Smooth muscle cell (in vitro differentiated cells): ENCODE data around the gene TMPRSS2. TPM values are rescaled to one million over a fixed set of nuclear protein-coding genes. Genes with fewer than 3 reads are reported as not detected.

Experiments
- DNase-seq: peaks from one replicate; lab custom pipeline; 2025; ENCODE audit not compliant: unreplicated experiment; lab: John Stamatoyannopoulos, UW
- H2AFZ ChIP-seq: fragments of 200-600 bp; sonication (generic); 2 replicates; pipeline ENCODE4 v1.6.0; 2016; ENCODE audit warnings: antibody characterized with exemption, low read depth, mild to moderate bottlenecking
- H3F3A ChIP-seq: fragments of 200-600 bp; sonication (generic); 2 replicates; pipeline ENCODE4 v1.6.0; 2017; ENCODE audit warnings: antibody characterized with exemption, low read depth
- H3K27ac ChIP-seq: fragments of 200-600 bp; sonication (generic); 2 replicates; pipeline ENCODE4 v1.5.1; 2016; ENCODE audit warnings: low read depth, mild to moderate bottlenecking
- H3K27me3 ChIP-seq: fragments of 200-600 bp; sonication (generic); 2 replicates; pipeline ENCODE4 v1.6.1; 2016; ENCODE audit warnings: low read depth, mild to moderate bottlenecking
- H3K36me3 ChIP-seq: fragments of 200-600 bp; sonication (generic); 2 replicates; pipeline ENCODE4 v1.5.1; 2016; ENCODE audit warnings: low read depth
- H3K4me1 ChIP-seq: fragments of 200-600 bp; sonication (generic); 2 replicates; pipeline ENCODE4 v1.5.1; 2016; ENCODE audit warnings: low read depth
- H3K4me2 ChIP-seq: fragments of 200-600 bp; sonication (generic); 2 replicates; pipeline ENCODE4 v1.6.0; 2016; ENCODE audit warnings: mild to moderate bottlenecking
- H3K4me3 ChIP-seq: fragments of 200-600 bp; sonication (generic); 2 replicates; pipeline ENCODE4 v1.5.1; 2016; ENCODE audit warnings: mild to moderate bottlenecking
- H3K79me2 ChIP-seq: fragments of 200-600 bp; sonication (generic); 2 replicates; pipeline ENCODE4 v1.6.0; 2016; ENCODE audit warnings: low read depth, mild to moderate bottlenecking
- H3K9ac ChIP-seq: fragments of 200-600 bp; sonication (generic); 2 replicates; pipeline ENCODE4 v1.6.0; 2016; ENCODE audit warnings: low read depth
- H3K9me3 ChIP-seq: fragments of 200-600 bp; sonication (generic); replicated peaks from 2 replicates; pipeline ENCODE4 v1.5.1; 2016; ENCODE audit warnings: low read depth
- H4K20me1 ChIP-seq: fragments of 200-600 bp; sonication (generic); 2 replicates; pipeline ENCODE4 v1.6.0; 2016; ENCODE audit warnings: low read depth
- WGBS: methylation state at CpG from one replicate; pipeline ENCODE4 v1.1.7; 2016; ENCODE audit warnings: low lambda C conversion rate; 5-methylcytosine and 5-hydroxymethylcytosine counted together
- polyA plus RNA-seq: library from polyadenylated mRNA; unstranded; fragments of >200 nt; fragmentation: Nextera tagmentation; extraction: Ambion mirVana; gene quantifications from 2 replicates; pipeline ENCODE4 v1.2.1, GENCODE V29; 2016
- total RNA-seq: library from RNA; depleted of rRNA; stranded (reverse); fragments of >200 nt; gene quantifications from 2 replicates; pipeline ENCODE4 v1.2.3, GENCODE V29; 2014
- TF ChIP-seq, protein P1 (sequence below): fragments of 200-600 bp; sonication (generic); IDR thresholded peaks from 2 replicates; pipeline ENCODE4 v1.5.1; 2017; ENCODE audit warnings: borderline replicate concordance, mild to moderate bottlenecking, antibody characterized with exemption; ENCODE audit not compliant: insufficient read depth, poor library complexity, severe bottlenecking

TMPRSS2 gene
- total and polyA plus RNA-seq, 2 experiments from 2014 or later: 0.39 to 1.3 TPM

- DNase-seq: no peak
- Histone ChIP-seq H3K27me3 (no peaks in the 10 kb centered on the region), H3K4me2 (no peak overlapping the region), H3K36me3 (no peaks in the 10 kb centered on the region), H4K20me1 (no peaks in the 10 kb centered on the region), H3K4me1 (peaks cover 18% of the 10 kb centered on the region), H3K9ac (no peak overlapping the region), H2AFZ (no peak overlapping the region), H3K4me3 (no peak overlapping the region), H3K9me3 (no peaks in the 10 kb centered on the region), H3K79me2 (no peaks in the 10 kb centered on the region), H3K27ac (no peak overlapping the region), H3F3A (no peaks in the 10 kb centered on the region)
- 88% methylated on average over 12 of the region's 15 CpGs for WGBS
- TF ChIP-seq, protein P1, sequence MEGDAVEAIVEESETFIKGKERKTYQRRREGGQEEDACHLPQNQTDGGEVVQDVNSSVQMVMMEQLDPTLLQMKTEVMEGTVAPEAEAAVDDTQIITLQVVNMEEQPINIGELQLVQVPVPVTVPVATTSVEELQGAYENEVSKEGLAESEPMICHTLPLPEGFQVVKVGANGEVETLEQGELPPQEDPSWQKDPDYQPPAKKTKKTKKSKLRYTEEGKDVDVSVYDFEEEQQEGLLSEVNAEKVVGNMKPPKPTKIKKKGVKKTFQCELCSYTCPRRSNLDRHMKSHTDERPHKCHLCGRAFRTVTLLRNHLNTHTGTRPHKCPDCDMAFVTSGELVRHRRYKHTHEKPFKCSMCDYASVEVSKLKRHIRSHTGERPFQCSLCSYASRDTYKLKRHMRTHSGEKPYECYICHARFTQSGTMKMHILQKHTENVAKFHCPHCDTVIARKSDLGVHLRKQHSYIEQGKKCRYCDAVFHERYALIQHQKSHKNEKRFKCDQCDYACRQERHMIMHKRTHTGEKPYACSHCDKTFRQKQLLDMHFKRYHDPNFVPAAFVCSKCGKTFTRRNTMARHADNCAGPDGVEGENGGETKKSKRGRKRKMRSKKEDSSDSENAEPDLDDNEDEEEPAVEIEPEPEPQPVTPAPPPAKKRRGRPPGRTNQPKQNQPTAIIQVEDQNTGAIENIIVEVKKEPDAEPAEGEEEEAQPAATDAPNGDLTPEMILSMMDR: no peak
These were observed 32.1 kb downstream of the TMPRSS2 start for GRCh38 chr21:41475714-41476420.

- Histone ChIP-seq H4K20me1 (no peaks in the 10 kb centered on the region), H2AFZ (no peak overlapping the region), H3K4me3 (no peak overlapping the region), H3K36me3 (no peaks in the 10 kb centered on the region), H3K4me2 (no peak overlapping the region), H3K27me3 (no peaks in the 10 kb centered on the region), H3K9ac (no peak overlapping the region), H3F3A (no peaks in the 10 kb centered on the region), H3K79me2 (no peaks in the 10 kb centered on the region), H3K9me3 (no peaks in the 10 kb centered on the region), H3K27ac (no peak overlapping the region), H3K4me1 (peaks cover 8% of the 10 kb centered on the region)
- TF ChIP-seq, protein P1: no peak
- WGBS: 95% methylated on average over 33 of the region's 33 CpGs
- no peak for DNase-seq
These were observed 35.0 kb downstream of the TMPRSS2 start for GRCh38 chr21:41472753-41473548.

DNA sequence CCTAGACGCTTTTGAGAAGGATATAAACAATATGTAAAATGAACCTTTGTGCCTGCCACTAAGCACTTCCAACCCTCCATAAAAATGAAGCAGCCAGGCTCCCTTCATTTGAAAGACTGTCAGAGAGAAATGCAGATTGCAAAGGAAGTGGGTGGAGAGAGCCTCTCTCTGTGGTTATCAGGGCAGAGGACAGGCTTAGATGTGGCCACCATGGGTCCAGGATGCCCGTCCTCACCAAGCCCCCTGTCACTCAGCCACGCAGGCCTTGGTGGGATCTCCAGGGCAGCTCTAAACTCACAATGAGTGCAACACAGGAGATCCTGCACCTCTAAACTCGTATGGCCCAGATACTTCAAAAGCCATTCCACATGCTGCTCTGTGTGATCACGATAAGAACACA is 37.9 kb downstream of the TMPRSS2 start:
- Histone ChIP-seq H2AFZ (no peak overlapping the region), H3K9me3 (no peaks in the 10 kb centered on the region), H3K27me3 (no peaks in the 10 kb centered on the region), H3K27ac (no peak overlapping the region), H3K4me1 (no peaks in the 10 kb centered on the region), H3K4me3 (no peak overlapping the region), H4K20me1 (no peaks in the 10 kb centered on the region), H3K4me2 (no peak overlapping the region), H3K79me2 (no peaks in the 10 kb centered on the region), H3K36me3 (no peaks in the 10 kb centered on the region), H3K9ac (no peak overlapping the region), H3F3A (no peaks in the 10 kb centered on the region)
- DNase-seq: no peak
- TF ChIP-seq, protein P1: no peak
- 50% methylated on average over 5 of the region's 5 CpGs for WGBS
